ENCODE results near the gene HLTF.

- TF ChIP-seq, protein P1, sequence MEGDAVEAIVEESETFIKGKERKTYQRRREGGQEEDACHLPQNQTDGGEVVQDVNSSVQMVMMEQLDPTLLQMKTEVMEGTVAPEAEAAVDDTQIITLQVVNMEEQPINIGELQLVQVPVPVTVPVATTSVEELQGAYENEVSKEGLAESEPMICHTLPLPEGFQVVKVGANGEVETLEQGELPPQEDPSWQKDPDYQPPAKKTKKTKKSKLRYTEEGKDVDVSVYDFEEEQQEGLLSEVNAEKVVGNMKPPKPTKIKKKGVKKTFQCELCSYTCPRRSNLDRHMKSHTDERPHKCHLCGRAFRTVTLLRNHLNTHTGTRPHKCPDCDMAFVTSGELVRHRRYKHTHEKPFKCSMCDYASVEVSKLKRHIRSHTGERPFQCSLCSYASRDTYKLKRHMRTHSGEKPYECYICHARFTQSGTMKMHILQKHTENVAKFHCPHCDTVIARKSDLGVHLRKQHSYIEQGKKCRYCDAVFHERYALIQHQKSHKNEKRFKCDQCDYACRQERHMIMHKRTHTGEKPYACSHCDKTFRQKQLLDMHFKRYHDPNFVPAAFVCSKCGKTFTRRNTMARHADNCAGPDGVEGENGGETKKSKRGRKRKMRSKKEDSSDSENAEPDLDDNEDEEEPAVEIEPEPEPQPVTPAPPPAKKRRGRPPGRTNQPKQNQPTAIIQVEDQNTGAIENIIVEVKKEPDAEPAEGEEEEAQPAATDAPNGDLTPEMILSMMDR (IDR thresholded peaks at IDR 0.05), result no peak
- no peak for TF ChIP-seq POLR2A (IDR thresholded peaks at IDR 0.05)
These were observed 55.2 kb downstream of the HLTF start for GRCh38 chr3:149031096-149031495.

Data from right lobe of liver (tissue), 4 donors.